GM21786 (cell line): Measurements from ENCODE around the gene AMZ2.
"Not testable (repeated sequence)": the region's sequence is repeated elsewhere in the genome, so short reads cannot be mapped to it uniquely, and the experiment has no call there.

Experiments used
- ATAC-seq: cut with Tn5 transposase; IDR thresholded peaks from one replicate; pipeline ENCODE4 v1.9.1; 2021; ENCODE audit not compliant: unreplicated experiment

AMZ2 gene

GRCh38 chr17:68219429-68219828 lies 28.4 kb upstream of the AMZ2 start:
- ATAC-seq: not testable (repeated sequence)

GRCh38 chr17:68220186-68220585 lies 27.7 kb upstream of the AMZ2 start:
- ATAC-seq: not testable (repeated sequence)

- ATAC-seq: not testable (repeated sequence)
Measured at GRCh38 chr17:68220786-68221185, 27.1 kb upstream of the AMZ2 start.

- ATAC-seq: no peak
Measured at GRCh38 chr17:68221786-68222185, 26.1 kb upstream of the AMZ2 start.

- ATAC-seq: no peak
Measured at GRCh38 chr17:68222606-68223005, 25.2 kb upstream of the AMZ2 start.

DNA sequence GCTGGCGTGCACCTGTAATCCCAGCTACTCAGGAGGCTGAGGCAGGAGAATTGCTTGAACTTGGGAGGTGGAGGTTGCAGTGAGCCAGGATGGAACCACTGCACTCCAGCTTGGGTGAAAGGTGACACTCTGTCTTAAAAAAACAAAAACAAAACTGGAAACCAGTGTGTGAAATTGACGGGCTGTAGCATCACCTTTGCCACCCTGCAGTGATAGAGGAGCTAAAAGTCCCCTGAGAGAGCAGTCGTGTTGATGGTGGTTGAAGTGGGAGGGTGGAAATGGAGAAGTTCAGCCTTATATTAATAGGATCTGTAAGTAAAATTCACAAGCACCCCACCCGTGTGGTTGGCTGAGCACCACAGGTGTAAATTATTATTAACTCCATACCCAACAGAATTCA lies 22.8 kb upstream of the AMZ2 start:
- peak; percentile 75 for ATAC-seq

GRCh38 chr17:68228039-68228680 lies 19.7 kb upstream of the AMZ2 start:
- ATAC-seq: not testable (repeated sequence)

- no peak for ATAC-seq
Measured at GRCh38 chr17:68228817-68229570, 18.8 kb upstream of the AMZ2 start.

DNA sequence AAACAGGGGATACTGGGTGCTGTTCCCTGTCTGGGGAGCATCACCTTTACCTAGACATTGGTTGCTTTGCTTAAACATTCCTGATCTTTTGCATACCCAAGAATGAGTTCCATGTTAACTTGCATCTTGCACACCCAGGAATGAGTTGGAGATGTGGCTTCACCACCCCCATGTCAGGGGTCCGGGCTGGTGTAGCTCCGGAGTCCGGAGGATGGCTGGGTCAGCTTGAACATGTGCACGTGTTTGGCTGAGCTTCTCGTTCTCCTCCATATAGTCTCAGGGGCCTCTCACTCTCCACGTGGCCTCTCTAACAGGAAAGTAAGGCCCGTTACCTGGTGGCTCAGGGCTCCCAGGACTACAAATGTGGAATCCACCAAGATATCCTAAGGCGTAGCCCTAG lies 18.2 kb upstream of the AMZ2 start:
- no peak for ATAC-seq

DNA sequence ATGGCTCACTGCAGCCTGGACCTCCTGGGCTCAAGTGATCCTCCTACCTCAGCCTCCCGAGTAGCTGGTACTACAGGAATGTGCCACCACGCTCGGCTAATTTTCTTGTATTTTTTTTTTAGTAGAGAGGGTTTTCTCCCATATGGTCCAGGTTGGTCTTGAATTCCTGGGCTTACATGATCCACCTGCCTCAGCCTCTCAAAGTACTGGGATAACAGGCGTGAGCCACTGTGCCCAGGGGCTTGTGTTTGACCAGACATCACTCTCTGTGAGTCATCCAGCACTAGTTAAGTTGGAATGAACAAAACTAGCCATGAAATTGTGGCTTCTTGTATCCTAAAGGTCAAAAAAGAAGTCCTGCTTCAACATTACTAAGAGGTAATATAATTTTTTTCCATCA lies 16.7 kb upstream of the AMZ2 start:
- not testable (repeated sequence) for ATAC-seq

DNA sequence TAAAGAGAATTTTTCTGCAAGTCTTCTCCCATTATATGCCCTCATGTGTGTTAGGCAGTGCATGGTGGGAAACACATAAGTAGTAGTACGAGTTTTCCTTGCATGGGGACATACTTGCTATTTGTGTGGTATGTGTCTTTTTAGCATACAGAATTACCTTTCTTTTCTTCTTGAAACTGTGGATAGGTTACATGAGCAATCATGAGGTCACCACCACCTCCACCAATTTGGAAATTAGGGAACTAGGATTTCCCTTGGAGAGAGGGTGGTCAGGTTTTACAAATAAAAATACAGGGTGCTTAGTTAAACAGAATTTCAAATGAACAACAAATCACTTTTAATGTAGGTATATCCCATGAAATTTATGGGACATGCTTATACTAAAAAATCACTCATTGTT lies 16.3 kb upstream of the AMZ2 start:
- ATAC-seq: no peak

DNA sequence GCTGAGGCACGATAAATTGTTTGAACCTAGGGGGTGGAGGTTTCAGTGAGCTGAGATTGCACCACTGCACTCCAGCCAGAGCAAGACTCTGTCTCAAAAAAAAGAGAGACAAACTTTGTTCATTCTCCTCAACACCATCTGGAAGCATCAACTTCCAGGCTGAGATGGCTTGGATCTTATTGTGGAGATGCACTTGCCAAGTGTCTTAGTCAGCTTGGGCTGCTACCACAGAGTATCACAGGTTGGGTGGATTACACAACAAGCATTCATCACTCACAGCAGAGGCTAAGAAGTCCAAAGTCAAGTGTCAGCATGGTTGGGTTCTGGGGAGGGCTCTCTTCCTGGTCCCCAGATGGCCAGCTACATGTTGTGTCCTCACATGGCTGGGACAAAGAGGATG lies 15.1 kb upstream of the AMZ2 start:
- not testable (repeated sequence) for ATAC-seq

DNA sequence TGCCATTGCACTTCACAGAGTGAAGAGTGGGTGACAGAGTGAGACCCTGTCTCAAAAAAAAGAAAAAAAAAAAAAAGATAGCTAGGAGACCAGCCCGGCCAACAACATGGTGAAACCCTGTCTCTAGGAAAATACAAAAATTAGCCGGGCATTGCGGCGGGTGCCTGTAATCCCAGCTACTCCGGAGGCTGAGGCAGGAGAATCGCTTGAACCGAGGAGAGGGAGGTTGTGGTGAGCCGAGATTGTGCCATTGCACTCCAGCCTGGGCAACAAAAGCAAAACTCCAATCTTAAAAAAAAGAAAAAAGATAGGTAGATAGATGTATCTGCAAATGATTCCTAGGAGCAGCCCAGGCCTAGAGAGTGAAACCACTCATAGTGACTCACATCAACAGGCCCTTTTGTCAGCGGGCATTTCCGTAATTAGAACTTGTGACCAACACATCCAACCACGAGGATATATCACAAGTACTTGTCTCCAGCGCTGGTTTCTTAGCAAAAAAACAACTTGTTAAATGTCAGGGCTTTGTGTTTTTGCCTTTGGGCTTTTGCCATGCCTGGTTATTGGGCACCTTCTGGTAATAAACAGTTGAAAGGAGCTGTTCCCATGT lies 13.0 kb upstream of the AMZ2 start:
- ATAC-seq: peak; percentile 31

DNA sequence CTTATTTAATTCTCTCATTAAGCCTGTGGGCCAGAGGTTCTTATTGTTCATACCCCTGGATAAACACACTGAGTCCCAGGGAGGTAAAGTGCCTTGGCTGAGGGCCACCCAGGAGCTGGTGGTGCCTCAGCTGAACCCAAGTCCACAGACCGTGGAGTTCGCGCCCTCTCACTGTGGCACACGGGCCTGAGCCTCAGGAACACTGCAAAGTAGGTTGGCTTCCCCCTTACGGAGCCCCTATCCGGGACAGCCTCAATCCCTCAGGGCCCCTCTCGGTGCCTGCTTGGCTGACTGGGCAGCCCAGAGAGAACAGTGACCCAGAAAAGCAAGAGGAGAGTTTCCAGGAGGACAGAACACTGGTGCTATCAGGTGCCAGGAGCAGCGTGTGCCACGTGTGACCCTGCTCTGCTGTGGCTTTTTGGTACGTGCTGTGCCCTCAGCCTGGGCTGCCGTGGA lies 12.5 kb upstream of the AMZ2 start:
- not testable (repeated sequence) for ATAC-seq

GRCh38 chr17:68237369-68238163 lies 10.3 kb upstream of the AMZ2 start:
- ATAC-seq: peak; percentile 68

DNA sequence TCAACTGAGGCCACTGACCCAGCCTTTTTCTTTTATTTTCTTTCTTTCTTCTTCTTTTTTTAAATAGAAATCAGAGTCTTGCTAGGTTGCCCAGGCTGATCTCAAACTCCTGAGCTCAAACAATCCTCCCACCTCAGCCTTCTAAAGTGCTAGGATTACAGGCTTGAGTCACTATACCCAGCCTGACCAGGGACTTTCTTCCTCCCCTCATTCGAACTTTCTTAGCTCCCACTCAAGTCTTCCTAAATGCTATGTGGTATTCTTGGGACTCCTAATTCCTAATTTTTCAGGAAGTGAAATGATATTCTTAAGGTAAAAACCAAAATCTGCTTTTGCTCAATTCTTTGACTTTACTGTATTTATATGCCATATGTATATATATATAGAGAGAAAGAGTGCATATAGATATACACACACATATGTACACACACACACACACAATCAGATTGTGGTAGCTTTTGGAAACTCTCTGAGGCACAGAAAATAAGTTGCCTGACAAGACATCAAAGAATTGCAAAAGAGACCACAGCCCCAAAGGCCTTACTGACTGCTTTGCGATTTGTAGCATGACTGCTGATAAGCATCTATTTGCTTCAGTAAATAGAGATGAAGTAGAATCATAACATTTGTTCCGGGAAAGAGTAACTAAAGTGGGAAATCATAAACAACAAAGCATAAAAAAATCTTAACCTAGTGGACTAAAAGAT lies 9.5 kb upstream of the AMZ2 start:
- ATAC-seq: no peak

- ATAC-seq: no peak
Measured at GRCh38 chr17:68238871-68239253, 9.0 kb upstream of the AMZ2 start.

DNA sequence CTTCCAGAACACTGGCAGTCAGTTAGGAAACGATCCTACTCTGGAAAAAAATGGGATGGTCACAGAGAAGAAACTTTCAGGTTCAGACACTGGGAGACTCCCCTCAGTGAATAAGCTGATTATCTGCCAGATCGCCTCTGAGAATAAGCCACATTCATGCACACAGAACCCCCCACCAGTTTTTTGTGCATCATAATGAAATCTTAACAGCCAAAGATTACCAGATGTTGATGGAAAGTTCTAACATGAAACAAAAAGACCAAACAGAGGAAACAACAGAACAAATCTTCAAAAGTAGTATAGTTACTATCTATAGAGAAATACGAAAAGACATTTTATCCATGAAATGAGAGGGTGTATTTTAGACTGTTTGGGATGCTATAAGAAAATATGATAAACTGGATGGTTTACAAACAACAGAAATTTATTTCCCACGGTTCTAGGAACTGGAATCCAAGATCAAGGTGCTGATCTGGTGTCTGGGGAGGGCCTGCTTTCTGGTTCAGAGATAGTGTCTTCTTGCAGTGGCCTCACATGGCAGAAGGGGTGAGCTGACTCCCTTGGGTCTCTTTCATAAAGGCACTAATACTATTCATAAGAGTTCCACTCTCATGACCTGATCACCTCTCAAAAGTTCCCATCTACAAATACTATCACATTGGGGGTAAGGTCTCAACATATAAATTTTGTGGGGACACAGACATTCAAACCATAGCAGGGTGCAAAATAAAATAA lies 8.0 kb upstream of the AMZ2 start:
- no peak for ATAC-seq

GRCh38 chr17:68246271-68247028 lies 1.4 kb upstream of the AMZ2 start:
- ATAC-seq: no peak
